Tibial nerve (tissue), 3 donors: ENCODE results near the gene FMN1.

Experiments used
- CTCF ChIP-seq, 5 experiments: fragments of 200-600 bp in 3 of 5; fragments of 450-650 bp in 2 of 5; sonication (generic) in 3 of 5; IDR thresholded peaks; one replicate each; pipeline ENCODE4 v1.5.1; 2016 to 2019; ENCODE audit warnings: antibody characterized with exemption in 5 of 5, mild to moderate bottlenecking in 3 of 5, moderate library complexity in 2 of 5
- POLR2A ChIP-seq, 2 donors: fragments of 450-650 bp; IDR thresholded peaks; one replicate each; pipeline ENCODE4 v1.6.1; 2017; ENCODE audit warnings: antibody characterized with exemption in 2 of 2, mild to moderate bottlenecking in 2 of 2, moderate library complexity in 2 of 2

DNA sequence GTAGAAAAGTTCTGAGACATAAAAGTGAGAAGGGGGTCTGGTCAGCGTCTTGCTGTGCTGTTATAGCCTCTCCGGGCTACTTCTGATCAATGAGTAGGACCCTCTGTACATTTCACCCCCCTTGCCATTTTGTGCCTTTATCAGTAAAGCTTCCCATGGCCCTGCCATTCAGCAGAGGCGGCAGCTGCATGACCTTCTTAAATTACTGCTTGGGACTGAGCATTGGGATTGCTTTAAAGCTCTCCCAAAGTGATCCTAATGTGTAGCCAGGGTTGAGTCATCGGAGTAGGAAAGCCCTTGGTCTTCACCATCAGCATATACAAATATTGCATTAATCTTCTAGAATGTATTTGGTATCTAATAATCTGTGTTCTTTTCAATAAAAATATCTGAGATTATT lies 70.2 kb downstream of the FMN1 start:
- no peak for TF ChIP-seq POLR2A (IDR thresholded peaks at IDR 0.05)
- no peak for TF ChIP-seq CTCF (IDR thresholded peaks at IDR 0.05)
